Measurements from ENCODE around the gene THOP1.

Gene THOP1

DNA sequence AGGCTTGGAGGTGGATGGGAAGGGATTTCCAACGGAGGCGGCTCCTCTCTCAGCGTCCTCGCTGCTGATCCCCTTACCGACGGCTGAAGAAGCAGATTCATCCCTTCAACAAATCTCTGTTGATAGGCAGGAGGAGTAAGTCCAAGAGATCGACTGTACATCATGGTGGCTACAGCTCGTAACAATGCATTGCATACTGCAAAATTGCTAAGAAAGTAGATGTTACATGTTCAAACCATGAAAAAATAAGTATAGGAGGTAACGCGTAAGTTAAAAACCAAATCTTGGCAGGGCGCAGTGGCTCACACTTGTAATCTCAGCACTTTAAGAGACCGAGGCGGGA lies 45.0 kb upstream of the THOP1 start:
- no peak overlapping the region for H3K4me2 ChIP-seq (ENCODE audit: low read length, poor library complexity, severe bottlenecking)
- H3K14ac ChIP-seq (ENCODE audit: low read length in 2 of 2) = no peak overlapping the region
- H3K27ac ChIP-seq (ENCODE audit: low read length, poor library complexity, severe bottlenecking) = no peak overlapping the region
- H3K27me3 ChIP-seq (ENCODE audit: control insufficient read depth in 1 of 2, insufficient read depth in 1 of 2, low read length in 2 of 2) = peaks cover 9 to 10% of the 10 kb centered on the region in 2 experiments
- DNase-seq = no peak
- H3K18ac ChIP-seq (ENCODE audit: low read depth in 1 of 2, low read length in 2 of 2) = no peak overlapping the region
- peaks cover 10% of the 10 kb centered on the region for H3K4me1 ChIP-seq (ENCODE audit: control insufficient read depth, insufficient read depth, low read depth, low read length)
- no peak overlapping the region for H3K23ac ChIP-seq (ENCODE audit: low read length in 2 of 2)
- H2AFZ ChIP-seq (ENCODE audit: low read depth, low read length) = no peak overlapping the region
- H3K4ac ChIP-seq (ENCODE audit: low read depth in 1 of 2, low read length in 2 of 2) = no peak overlapping the region
- no peak overlapping the region for H2BK120ac ChIP-seq (ENCODE audit: low read depth, low read length)
- H3K9me3 ChIP-seq (ENCODE audit: control insufficient read depth, low read length) = peaks cover 4% of the 10 kb centered on the region
- H4K91ac ChIP-seq (ENCODE audit: low read length) = no peak overlapping the region
- H3K9ac ChIP-seq (ENCODE audit: low read length) = no peak overlapping the region
- no peak overlapping the region for H2BK5ac ChIP-seq (ENCODE audit: low read depth, low read length, poor library complexity, severe bottlenecking)
- no peak overlapping the region for H2BK12ac ChIP-seq (ENCODE audit: low read length in 2 of 2)
- no peak overlapping the region for H4K8ac ChIP-seq (ENCODE audit: low read length)
- no peak overlapping the region for H3K4me3 ChIP-seq (ENCODE audit: insufficient read depth in 1 of 2, low read depth in 1 of 2, low read length in 2 of 2)
- WGBS = 53% methylated on average over 13 of the region's 13 CpGs
- H3K36me3 ChIP-seq (ENCODE audit: control insufficient read depth in 1 of 2, insufficient read depth in 2 of 2, low read depth in 1 of 2, low read length in 2 of 2) = peaks cover 18 to 20% of the 10 kb centered on the region in 2 experiments
- peaks cover 26% of the 10 kb centered on the region for H3K79me1 ChIP-seq (replicated peaks; ENCODE audit: low read length, poor library complexity, severe bottlenecking)
- H2BK15ac ChIP-seq (ENCODE audit: low read depth, poor library complexity, severe bottlenecking) = no peak overlapping the region
- no peak overlapping the region for H2AK5ac ChIP-seq (ENCODE audit: low read length, severe bottlenecking)

DNA sequence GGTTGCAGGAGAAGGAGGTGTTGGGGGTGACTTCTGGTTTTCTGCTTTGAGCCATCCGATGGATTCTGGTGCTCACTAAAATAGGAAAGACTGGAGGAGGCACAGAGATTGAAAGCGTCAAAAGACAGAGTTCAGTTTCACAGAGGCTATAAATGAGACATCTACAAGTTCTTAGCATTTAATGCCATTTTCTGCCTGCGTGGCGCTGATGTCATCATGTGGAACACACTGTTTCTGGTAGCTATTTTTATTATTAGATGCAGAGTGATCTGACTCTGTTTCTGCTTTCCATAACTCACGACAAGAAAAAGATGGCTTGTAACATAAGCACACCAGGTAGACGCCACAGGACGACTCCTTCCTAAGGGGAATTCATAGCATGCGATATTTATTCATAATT lies 42.2 kb upstream of the THOP1 start:
- H2BK120ac ChIP-seq (ENCODE audit: low read depth, low read length) = no peak overlapping the region
- H3K4me2 ChIP-seq (ENCODE audit: low read length, poor library complexity, severe bottlenecking) = no peak overlapping the region
- no peak overlapping the region for H3K4me3 ChIP-seq (ENCODE audit: insufficient read depth in 1 of 2, low read depth in 1 of 2, low read length in 2 of 2)
- H3K18ac ChIP-seq (ENCODE audit: low read depth in 1 of 2, low read length in 2 of 2) = no peak overlapping the region
- H4K91ac ChIP-seq (ENCODE audit: low read length) = no peak overlapping the region
- no peak overlapping the region for H3K27ac ChIP-seq (ENCODE audit: low read length, poor library complexity, severe bottlenecking)
- no peak overlapping the region for H3K4ac ChIP-seq (ENCODE audit: low read depth in 1 of 2, low read length in 2 of 2)
- no peaks in the 10 kb centered on the region for H3K36me3 ChIP-seq (ENCODE audit: control insufficient read depth in 1 of 2, insufficient read depth in 2 of 2, low read depth in 1 of 2, low read length in 2 of 2)
- H2BK12ac ChIP-seq (ENCODE audit: low read length in 2 of 2) = no peak overlapping the region
- no peak overlapping the region for H2BK5ac ChIP-seq (ENCODE audit: low read depth, low read length, poor library complexity, severe bottlenecking)
- H4K8ac ChIP-seq (ENCODE audit: low read length) = no peak overlapping the region
- H3K4me1 ChIP-seq (ENCODE audit: control insufficient read depth, insufficient read depth, low read depth, low read length) = peaks cover 10% of the 10 kb centered on the region
- DNase-seq = no peak
- no peak overlapping the region for H2AFZ ChIP-seq (ENCODE audit: low read depth, low read length)
- no peak overlapping the region for H2AK5ac ChIP-seq (ENCODE audit: low read length, severe bottlenecking)
- H2BK15ac ChIP-seq (ENCODE audit: low read depth, poor library complexity, severe bottlenecking) = no peak overlapping the region
- 79% methylated on average over 8 of the region's 8 CpGs for WGBS
- no peaks in the 10 kb centered on the region for H3K9me3 ChIP-seq (ENCODE audit: control insufficient read depth, low read length)
- no peak overlapping the region for H3K14ac ChIP-seq (ENCODE audit: low read length in 2 of 2)
- H3K27me3 ChIP-seq (ENCODE audit: control insufficient read depth in 1 of 2, insufficient read depth in 1 of 2, low read length in 2 of 2) = peaks cover 9 to 18% of the 10 kb centered on the region in 2 experiments
- peaks cover 9% of the 10 kb centered on the region for H3K79me1 ChIP-seq (replicated peaks; ENCODE audit: low read length, poor library complexity, severe bottlenecking)
- no peak overlapping the region for H3K23ac ChIP-seq (ENCODE audit: low read length in 2 of 2)
- H3K9ac ChIP-seq (ENCODE audit: low read length) = no peak overlapping the region

GRCh38 chr19:2744113-2744512 lies 41.2 kb upstream of the THOP1 start:
- Histone ChIP-seq H3K9me3 (ENCODE audit: control insufficient read depth, low read length) (no peaks in the 10 kb centered on the region), H4K8ac (ENCODE audit: low read length) (no peak overlapping the region), H4K91ac (ENCODE audit: low read length) (no peak overlapping the region), H3K36me3 (ENCODE audit: control insufficient read depth in 1 of 2, insufficient read depth in 2 of 2, low read depth in 1 of 2, low read length in 2 of 2) (no peaks in the 10 kb centered on the region), H3K79me1 (replicated peaks; ENCODE audit: low read length, poor library complexity, severe bottlenecking) (peaks cover 5% of the 10 kb centered on the region), H3K27me3 (ENCODE audit: control insufficient read depth in 1 of 2, insufficient read depth in 1 of 2, low read length in 2 of 2) (peaks cover 9 to 22% of the 10 kb centered on the region in 2 experiments), H3K9ac (ENCODE audit: low read length) (no peak overlapping the region), H3K14ac (ENCODE audit: low read length in 2 of 2) (no peak overlapping the region), H2BK120ac (ENCODE audit: low read depth, low read length) (no peak overlapping the region), H2AFZ (ENCODE audit: low read depth, low read length) (no peak overlapping the region), H2BK15ac (ENCODE audit: low read depth, poor library complexity, severe bottlenecking) (no peak overlapping the region), H2BK5ac (ENCODE audit: low read depth, low read length, poor library complexity, severe bottlenecking) (no peak overlapping the region), H3K4me1 (ENCODE audit: control insufficient read depth, insufficient read depth, low read depth, low read length) (peaks cover 8% of the 10 kb centered on the region), H2AK5ac (ENCODE audit: low read length, severe bottlenecking) (no peak overlapping the region), H3K4me3 (ENCODE audit: insufficient read depth in 1 of 2, low read depth in 1 of 2, low read length in 2 of 2) (no peak overlapping the region), H3K4me2 (ENCODE audit: low read length, poor library complexity, severe bottlenecking) (no peak overlapping the region), H2BK12ac (ENCODE audit: low read length in 2 of 2) (no peak overlapping the region), H3K18ac (ENCODE audit: low read depth in 1 of 2, low read length in 2 of 2) (no peak overlapping the region), H3K27ac (ENCODE audit: low read length, poor library complexity, severe bottlenecking) (no peak overlapping the region), H3K4ac (ENCODE audit: low read depth in 1 of 2, low read length in 2 of 2) (no peak overlapping the region), H3K23ac (ENCODE audit: low read length in 2 of 2) (no peak overlapping the region)
- WGBS = 50% methylated on average over 1 of the region's 4 CpGs
- no peak for DNase-seq

DNA sequence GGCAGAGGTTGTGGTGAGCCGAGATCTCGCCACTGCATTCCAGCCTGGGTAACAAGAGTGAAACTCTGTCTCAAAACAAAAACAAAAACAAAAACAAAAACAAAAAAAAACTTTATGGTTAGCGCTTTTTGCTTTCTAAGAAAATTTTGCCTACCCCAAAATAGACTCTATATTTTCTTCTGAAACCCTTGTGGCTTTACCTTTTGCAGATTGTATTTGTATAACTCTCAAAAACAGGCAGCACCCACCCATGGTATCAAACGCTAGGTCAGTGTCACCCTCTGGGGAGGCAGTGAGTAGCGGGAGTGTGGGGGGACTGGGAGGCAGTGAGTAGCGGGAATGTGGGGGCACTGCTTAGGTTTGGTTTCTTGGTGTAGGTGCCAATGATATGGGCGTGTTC lies 38.0 kb upstream of the THOP1 start:
- no peaks in the 10 kb centered on the region for H3K79me1 ChIP-seq (replicated peaks; ENCODE audit: low read length, poor library complexity, severe bottlenecking)
- H3K36me3 ChIP-seq (ENCODE audit: control insufficient read depth in 1 of 2, insufficient read depth in 2 of 2, low read depth in 1 of 2, low read length in 2 of 2) = peaks cover 0 to 2% of the 10 kb centered on the region in 2 experiments
- H2BK15ac ChIP-seq (ENCODE audit: low read depth, poor library complexity, severe bottlenecking) = no peak overlapping the region
- H2AK5ac ChIP-seq (ENCODE audit: low read length, severe bottlenecking) = no peak overlapping the region
- no peaks in the 10 kb centered on the region for H3K9me3 ChIP-seq (ENCODE audit: control insufficient read depth, low read length)
- no peak overlapping the region for H3K14ac ChIP-seq (ENCODE audit: low read length in 2 of 2)
- no peak overlapping the region for H3K4me3 ChIP-seq (ENCODE audit: insufficient read depth in 1 of 2, low read depth in 1 of 2, low read length in 2 of 2)
- H2BK12ac ChIP-seq (ENCODE audit: low read length in 2 of 2) = no peak overlapping the region
- H3K23ac ChIP-seq (ENCODE audit: low read length in 2 of 2) = no peak overlapping the region
- no peak for DNase-seq
- peaks cover 9 to 22% of the 10 kb centered on the region in 2 experiments for H3K27me3 ChIP-seq (ENCODE audit: control insufficient read depth in 1 of 2, insufficient read depth in 1 of 2, low read length in 2 of 2)
- H2AFZ ChIP-seq (ENCODE audit: low read depth, low read length) = no peak overlapping the region
- H2BK5ac ChIP-seq (ENCODE audit: low read depth, low read length, poor library complexity, severe bottlenecking) = no peak overlapping the region
- peaks cover 3% of the 10 kb centered on the region for H3K4me1 ChIP-seq (ENCODE audit: control insufficient read depth, insufficient read depth, low read depth, low read length)
- H4K91ac ChIP-seq (ENCODE audit: low read length) = no peak overlapping the region
- H3K18ac ChIP-seq (ENCODE audit: low read depth in 1 of 2, low read length in 2 of 2) = no peak overlapping the region
- H3K4me2 ChIP-seq (ENCODE audit: low read length, poor library complexity, severe bottlenecking) = no peak overlapping the region
- WGBS = 69% methylated on average over 7 of the region's 7 CpGs
- H3K27ac ChIP-seq (ENCODE audit: low read length, poor library complexity, severe bottlenecking) = no peak overlapping the region
- H4K8ac ChIP-seq (ENCODE audit: low read length) = no peak overlapping the region
- H3K4ac ChIP-seq (ENCODE audit: low read depth in 1 of 2, low read length in 2 of 2) = no peak overlapping the region
- no peak overlapping the region for H3K9ac ChIP-seq (ENCODE audit: low read length)
- no peak overlapping the region for H2BK120ac ChIP-seq (ENCODE audit: low read depth, low read length)
